GM12878 (cell line): ENCODE measurements around the gene LEMD3. TPM values are rescaled to one million over a fixed set of nuclear protein-coding genes. Genes with fewer than 3 reads are reported as not detected.

ENCODE experiments used
- ATAC-seq: fragments of 200-7000 bp; cut with Tn5 transposase; 3 replicates; pipeline ENCODE4 v1.9.1; 2020; ENCODE audit warnings: mild to moderate bottlenecking, moderate library complexity
- BruUV-seq: library from RNA; stranded (reverse); fragments of 400-500 nt; replicated peaks from 2 replicates; lab custom pipeline; 2021; lab: Mats Ljungman, UMichigan
- CTCF ChIA-PET: fragments of 300-600 bp; sonication (Branson Sonifier 250); formaldehyde crosslinking; extraction: SDS; loops from one replicate; lab custom pipeline; 2021; ENCODE audit warnings: inconsistent platforms; lab: Yijun Ruan, JAX
- POLR2A ChIA-PET: fragments of 350-600 bp; formaldehyde crosslinking; extraction: SDS; loops from one replicate; lab custom pipeline; 2021; ENCODE audit warnings: inconsistent platforms; lab: Charles Lee
- RAD21 ChIA-PET: fragments of 300-600 bp; sonication (Branson Sonifier 250); formaldehyde crosslinking; loops from one replicate; lab custom pipeline; 2023; ENCODE audit warnings: antibody characterized with exemption; ENCODE audit not compliant: unreplicated experiment; lab: Charles Lee
- SMC1A ChIA-PET: fragments of 300-600 bp; sonication (Branson Sonifier 250); formaldehyde crosslinking; loops from one replicate; lab custom pipeline; 2023; ENCODE audit not compliant: unreplicated experiment, uncharacterized antibody; lab: Charles Lee
- DNase-seq: peaks from one replicate; pipeline ENCODE4 v3.0.0-alpha.2; 2011; ENCODE audit warnings: low read depth, low spot score
- FAIRE-seq: peaks from 3 replicates; lab custom pipeline; 2011; peaks lifted over from hg19 to GRCh38; lab: Jason Lieb, UNC
- H2AFZ ChIP-seq: 2 replicates; pipeline ENCODE4 v1.6.0; 2011; ENCODE audit warnings: low read depth, low read length, control low read depth; ENCODE audit not compliant: control insufficient read depth
- H3K27ac ChIP-seq: 2 replicates; pipeline ENCODE4 v1.5.1; 2011; ENCODE audit warnings: control low read depth; ENCODE audit not compliant: control insufficient read depth, insufficient read depth
- H3K27me3 ChIP-seq, 2 experiments: replicated peaks in 1 of 2; 2 replicates each; pipeline versions ENCODE4 v1.6.0 to v1.6.1; 2011; ENCODE audit warnings: low read length in 1 of 2; ENCODE audit not compliant: control insufficient read depth in 2 of 2, insufficient read depth in 2 of 2
- H3K36me3 ChIP-seq, 2 experiments: 2 replicates each; pipeline ENCODE4 v1.5.1; 2011; ENCODE audit warnings: low read length in 1 of 2; ENCODE audit not compliant: control insufficient read depth in 2 of 2, insufficient read depth in 2 of 2
- H3K4me1 ChIP-seq: 2 replicates; pipeline ENCODE4 v1.6.1; 2011; ENCODE audit warnings: mild to moderate bottlenecking, low read length, moderate library complexity, mixed read lengths; ENCODE audit not compliant: control insufficient read depth, insufficient read depth
- H3K4me2 ChIP-seq: 2 replicates; pipeline ENCODE4 v1.6.0; 2011; ENCODE audit warnings: control low read depth; ENCODE audit not compliant: control insufficient read depth, insufficient read depth
- H3K4me3 ChIP-seq: fragments of 200-600 bp; sonication (generic); 2 replicates; pipeline ENCODE4 v1.5.1; 2016
- H3K79me2 ChIP-seq: 2 replicates; pipeline ENCODE4 v1.6.0; 2011; ENCODE audit warnings: low read length; ENCODE audit not compliant: control insufficient read depth, insufficient read depth
- H3K9ac ChIP-seq: 2 replicates; pipeline ENCODE4 v1.8.0; 2011; ENCODE audit warnings: low read length, control low read depth, mixed read lengths; ENCODE audit not compliant: control insufficient read depth, insufficient read depth
- H3K9me3 ChIP-seq: replicated peaks from 3 replicates; pipeline ENCODE4 v1.5.1; 2011; ENCODE audit warnings: mild to moderate bottlenecking, low read length; ENCODE audit not compliant: control insufficient read depth, insufficient read depth
- H4K20me1 ChIP-seq: 2 replicates; pipeline ENCODE4 v1.6.0; 2011; ENCODE audit not compliant: control insufficient read depth, insufficient read depth
- CEBPZ ChIP-seq: fragments of 150-350 bp; IDR thresholded peaks from 2 replicates; pipeline ENCODE4 v1.6.1; 2016; ENCODE audit warnings: low read depth, low read length
- CHD2 ChIP-seq: IDR thresholded peaks from 2 replicates; pipeline ENCODE4 v1.6.1; 2011; ENCODE audit warnings: low read depth, low read length, improper control_type of control experiment, borderline replicate concordance
- CREM ChIP-seq: IDR thresholded peaks from 2 replicates; pipeline ENCODE4 v1.6.1; 2014; ENCODE audit warnings: antibody characterized with exemption, low read depth
- HDGF ChIP-seq: fragments of 450-650 bp; IDR thresholded peaks from 2 replicates; pipeline ENCODE4 v1.6.1; 2016; ENCODE audit warnings: antibody characterized with exemption
- MAX ChIP-seq: IDR thresholded peaks from 2 replicates; pipeline ENCODE4 v1.6.1; 2012; ENCODE audit warnings: low read depth, low read length, improper control_type of control experiment
- NFXL1 ChIP-seq: fragments of 450-650 bp; IDR thresholded peaks from 2 replicates; pipeline ENCODE4 v1.6.1; 2017; ENCODE audit warnings: antibody characterized with exemption, mild to moderate bottlenecking, borderline replicate concordance
- PBX3 ChIP-seq: IDR thresholded peaks from 2 replicates; pipeline ENCODE4 v1.6.1; 2011; ENCODE audit warnings: mild to moderate bottlenecking, low read depth, low read length, moderate library complexity; ENCODE audit not compliant: insufficient replicate concordance
- RB1 ChIP-seq: fragments of 450-650 bp; formaldehyde crosslinking; IDR thresholded peaks from 2 replicates; pipeline ENCODE4 v1.6.1; 2017; ENCODE audit warnings: mild to moderate bottlenecking, borderline replicate concordance
- ZBTB4 ChIP-seq: fragments of 450-650 bp; formaldehyde crosslinking; IDR thresholded peaks from 2 replicates; pipeline ENCODE4 v1.4.0; 2022; ENCODE audit warnings: mild to moderate bottlenecking, moderate library complexity
- ZNF384 ChIP-seq: IDR thresholded peaks from 2 replicates; pipeline ENCODE4 v1.6.1; 2012; ENCODE audit warnings: low read depth, mild to moderate bottlenecking, low read length, improper control_type of control experiment, borderline replicate concordance
- ZNF592 ChIP-seq: fragments of 450-650 bp; IDR thresholded peaks from 2 replicates; pipeline ENCODE4 v1.6.1; 2017; ENCODE audit warnings: mild to moderate bottlenecking, moderate library complexity
- WGBS: methylation state at CpG from one replicate; pipeline ENCODE4 v1.1.6; 2016; ENCODE audit warnings: low lambda C conversion rate; ENCODE audit not compliant: insufficient replicate concordance, insufficient coverage; ENCODE audit errors: missing lambda C conversion rate; 5-methylcytosine and 5-hydroxymethylcytosine counted together
- in situ Hi-C: fragments of 300-500 bp; cut with MboI; formaldehyde crosslinking; loops from 9 replicates; pipeline ENCODE4 v1.14.3; 2018; ENCODE audit warnings: mixed read lengths
- intact Hi-C: fragments of 100-400 bp; cut with micrococcal nuclease; formaldehyde crosslinking; loops from one replicate; pipeline ENCODE4 v1.14.2; 2022; ENCODE audit not compliant: unreplicated experiment
- polyA plus RNA-seq, 11 experiments: library from polyadenylated mRNA; depleted of rRNA in 4 of 11; unstranded in 6 of 11; stranded (reverse) in 5 of 11; fragments of >200 nt; fragmentation: Nextera tagmentation in 4 of 11; fragmentation: Illumina TruSeq in 1 of 11; extraction: Ambion mirVana in 4 of 11; extraction: Trizol in 1 of 11; gene quantifications; 1 replicate in 1 of 11; 2 replicates in 10 of 11; pipeline versions ENCODE4 v1.2.1 to v1.2.3, GENCODE V29; 2011 to 2016; ENCODE audit warnings: inconsistent platforms in 2 of 11, missing spikeins in 2 of 11, low read depth in 1 of 11
- total RNA-seq, 4 experiments: library from RNA; depleted of rRNA in 3 of 4; stranded (reverse); fragments of >200 nt in 3 of 4; fragmentation: Illumina TruSeq in 1 of 4; extraction: Trizol in 1 of 4; gene quantifications; 2 replicates each; pipeline versions ENCODE4 v1.2.1 to v1.2.3, GENCODE V29; 2013 to 2021

LEMD3 gene
- total and polyA plus RNA-seq, 10 of the 15 experiments (the other 5 are each of a cell fraction or from before 2014, with no cell fraction given), result 7.5 to 26.0 (median 16.5) TPM

GRCh38 chr12:65140738-65141137 lies 28.6 kb upstream of the LEMD3 start:
- Histone ChIP-seq H3K36me3 (no peaks in the 10 kb centered on the region), H3K9me3 (no peaks in the 10 kb centered on the region; the same call in 2 of the 3 replicates), H3K27me3 (peaks cover 0 to 10% of the 10 kb centered on the region in 2 experiments; a peak in 3 of 4 replicates), H3K4me1 (no peaks in the 10 kb centered on the region), H4K20me1 (no peaks in the 10 kb centered on the region), H3K9ac (no peak overlapping the region), H3K79me2 (no peaks in the 10 kb centered on the region), H2AFZ (no peak overlapping the region), H3K27ac (no peak overlapping the region), H3K4me2 (no peak overlapping the region), H3K4me3 (no peak overlapping the region)
- SMC1A ChIA-PET, result interaction anchor here (1.2 to 1.6 kb wide), 4 partner anchors 15 to 92 kb away, joined by 3 to 4 read pairs (median 4); partner anchors contain the start of gene LEMD3
- WGBS, result 0% methylated on average over 1 of the region's 1 CpG
- CTCF ChIA-PET, result interaction anchor here (1.5 kb wide), 1 partner anchor 30 kb away, joined by 4 read pairs; no protein-coding TSS in a partner anchor
- ATAC-seq, result no peak
- POLR2A ChIA-PET, result no interaction called here
- BruUV-seq, result no TSS peak
- RAD21 ChIA-PET, result interaction anchor here (1.2 kb wide), 1 partner anchor 92 kb away, joined by 3 read pairs; no protein-coding TSS in a partner anchor
- in situ Hi-C loops, result no loop called here
- FAIRE-seq, result no peak
- intact Hi-C loops, result no loop called here
- no peak for DNase-seq
- no peak for TF ChIP-seq MAX
- no peak for TF ChIP-seq PBX3
- no peak for TF ChIP-seq CREM
- no peak for TF ChIP-seq CEBPZ
- TF ChIP-seq ZNF592, result no peak
- no peak for TF ChIP-seq NFXL1
- no peak for TF ChIP-seq HDGF
- no peak for TF ChIP-seq RB1
- TF ChIP-seq ZNF384, result no peak
- no peak for TF ChIP-seq CHD2
- TF ChIP-seq ZBTB4, result no peak
